NT2/D1 (cell line): ENCODE results near the gene SKIC2.
"Not testable (repeated sequence)": the region's sequence is repeated elsewhere in the genome, so short reads cannot be mapped to it uniquely, and the experiment has no call there.

Experiments
- DNase-seq: peaks from one replicate; pipeline ENCODE4 v3.0.0-alpha.2; 2011; ENCODE audit warnings: low read depth, low spot score
- H3K27me3 ChIP-seq: 2 replicates; pipeline ENCODE4 v1.6.0; 2011; ENCODE audit warnings: mild to moderate bottlenecking; ENCODE audit not compliant: insufficient read length, insufficient read depth
- H3K36me3 ChIP-seq: 2 replicates; pipeline ENCODE4 v1.6.1; 2011; ENCODE audit warnings: mild to moderate bottlenecking, low read length, mixed read lengths; ENCODE audit not compliant: insufficient read depth, insufficient read length
- H3K4me1 ChIP-seq: 2 replicates; pipeline ENCODE4 v1.5.1; 2011; ENCODE audit not compliant: insufficient read depth, insufficient read length
- H3K4me3 ChIP-seq: 2 replicates; pipeline ENCODE4 v1.5.1; 2011; ENCODE audit warnings: low read depth; ENCODE audit not compliant: insufficient read length
- H3K9ac ChIP-seq: 2 replicates; pipeline ENCODE4 v1.6.0; 2011; ENCODE audit warnings: low read depth; ENCODE audit not compliant: insufficient read length
- H3K9me3 ChIP-seq: 2 replicates; pipeline ENCODE4 v1.5.1; 2011; ENCODE audit warnings: mild to moderate bottlenecking, low read length; ENCODE audit not compliant: insufficient read depth
- SUZ12 ChIP-seq: IDR thresholded peaks from 2 replicates; pipeline ENCODE4 v1.6.1; 2011; ENCODE audit not compliant: insufficient read length, insufficient read depth; ENCODE audit errors: extremely low read depth
- YY1 ChIP-seq: IDR thresholded peaks from 2 replicates; pipeline ENCODE4 v1.6.1; 2011; ENCODE audit not compliant: insufficient read length, insufficient read depth
- ZNF274 ChIP-seq: IDR thresholded peaks from 2 replicates; pipeline ENCODE4 v1.6.1; 2011; ENCODE audit warnings: mild to moderate bottlenecking, low read depth, low read length

Gene SKIC2

DNA sequence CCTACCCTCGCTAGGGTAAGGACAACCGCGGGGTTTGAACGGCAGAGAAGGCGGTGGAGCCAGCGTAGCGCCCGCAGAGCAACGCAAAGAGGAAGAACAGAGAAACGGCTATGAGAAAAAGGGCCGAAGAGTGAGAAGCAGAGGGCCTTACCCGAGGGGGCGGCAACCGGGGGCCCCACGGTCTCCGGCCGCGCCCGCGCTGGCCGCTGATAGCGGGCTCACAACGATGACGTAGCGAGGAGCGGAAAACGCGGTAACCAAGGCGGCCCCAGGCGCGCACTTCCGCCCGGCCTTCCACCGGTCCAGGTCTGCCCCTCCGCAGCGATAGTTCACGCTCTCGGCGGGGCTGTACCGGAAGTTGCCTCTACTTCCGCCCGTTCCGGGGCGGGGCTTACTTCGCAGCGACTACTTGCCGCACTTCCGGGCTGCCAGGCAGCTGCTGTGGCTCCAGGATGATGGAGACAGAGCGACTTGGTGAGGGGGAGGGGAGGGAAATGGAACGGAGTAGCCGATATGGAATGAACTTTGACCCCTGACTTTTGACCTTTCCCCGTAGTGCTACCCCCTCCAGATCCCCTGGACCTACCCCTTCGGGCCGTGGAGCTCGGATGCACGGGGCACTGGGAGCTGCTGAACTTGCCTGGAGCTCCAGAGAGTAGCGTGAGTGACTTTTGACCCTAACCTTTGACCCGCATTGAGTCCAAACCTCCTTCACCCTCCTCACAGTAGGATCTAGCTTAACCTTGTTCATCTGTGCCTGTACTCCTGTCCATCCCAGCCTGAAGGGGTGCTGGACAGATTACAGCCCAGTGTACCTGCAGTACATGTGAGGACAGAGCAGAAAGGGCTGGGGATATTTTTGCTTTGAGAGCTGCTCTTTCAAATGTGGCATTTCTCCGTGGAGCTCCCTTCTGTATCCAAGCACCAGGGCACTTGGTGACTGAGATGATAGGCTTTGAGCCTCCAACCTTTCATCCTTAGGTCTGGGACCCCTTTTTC lies at the start of gene SKIC2, which contains the start of gene NELFE:
SKIC2 (plus strand) TSS at position 435 of the 999 bp plus-strand sequence; CDS start at position 453, 18 bp downstream.
NELFE (minus strand) TSS at position 231 of the 999 bp plus-strand sequence. CDS start 525 bp downstream, outside the sequence.
- H3K36me3 ChIP-seq = peaks cover 79% of the 10 kb centered on the region
- H3K4me1 ChIP-seq = no peaks in the 10 kb centered on the region
- TF ChIP-seq ZNF274 (no peak), YY1 (no peak), SUZ12 (no peak)
- H3K27me3 ChIP-seq = no peaks in the 10 kb centered on the region
- DNase-seq = peak; percentile 88
- no peaks in the 10 kb centered on the region for H3K9me3 ChIP-seq
- peak within 1 kb of the TSS; percentile 97 for H3K9ac ChIP-seq
- H3K4me3 ChIP-seq = peak within 1 kb of the TSS; percentile 96

DNA sequence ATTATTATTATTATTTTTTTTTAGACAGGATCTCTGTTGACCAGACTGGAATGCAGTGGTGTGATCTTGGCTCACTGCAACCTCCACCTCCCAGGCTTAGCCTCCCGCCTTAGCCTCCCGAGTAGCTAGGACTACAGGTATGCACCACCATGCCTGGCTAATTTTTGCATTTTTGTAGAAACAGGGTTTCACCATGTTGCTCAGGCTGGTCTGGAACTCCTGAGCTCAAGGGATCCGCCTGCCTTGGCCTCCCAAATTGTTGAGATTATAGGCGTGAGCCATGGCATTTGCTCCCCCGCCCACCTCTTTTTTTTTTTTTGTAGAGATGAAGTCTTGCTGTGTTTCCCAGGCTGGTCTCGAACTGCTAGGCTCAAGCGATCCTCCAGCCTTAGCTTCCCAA lies 49.7 kb upstream of the SKIC2 start:
- not testable (repeated sequence) for H3K4me1 ChIP-seq, DNase-seq, H3K27me3 ChIP-seq, H3K9me3 ChIP-seq, H3K9ac ChIP-seq, H3K36me3 ChIP-seq, H3K4me3 ChIP-seq

GRCh38 chr6:31911826-31912585 lies 47.0 kb upstream of the SKIC2 start:
- Histone ChIP-seq H3K36me3 (no peaks in the 10 kb centered on the region), H3K27me3 (no peaks in the 10 kb centered on the region), H3K9me3 (no peaks in the 10 kb centered on the region), H3K9ac (no peak overlapping the region), H3K4me3 (no peak overlapping the region), H3K4me1 (no peaks in the 10 kb centered on the region)
- TF ChIP-seq ZNF274 (no peak), YY1 (no peak), SUZ12 (no peak)
- no peak for DNase-seq

GRCh38 chr6:31915351-31915750 lies 43.6 kb upstream of the SKIC2 start:
- H3K9ac ChIP-seq = no peak overlapping the region
- H3K27me3 ChIP-seq = no peaks in the 10 kb centered on the region
- no peaks in the 10 kb centered on the region for H3K36me3 ChIP-seq
- H3K9me3 ChIP-seq = no peaks in the 10 kb centered on the region
- H3K4me1 ChIP-seq = no peaks in the 10 kb centered on the region
- H3K4me3 ChIP-seq = no peak overlapping the region
- no peak for DNase-seq
- TF ChIP-seq SUZ12 (no peak), ZNF274 (no peak), YY1 (no peak)

GRCh38 chr6:31915756-31916155 lies 43.2 kb upstream of the SKIC2 start:
- Histone ChIP-seq H3K9me3 (no peaks in the 10 kb centered on the region), H3K9ac (no peak overlapping the region), H3K4me1 (no peaks in the 10 kb centered on the region), H3K27me3 (no peaks in the 10 kb centered on the region), H3K4me3 (no peak overlapping the region), H3K36me3 (no peaks in the 10 kb centered on the region)
- no peak for DNase-seq
- TF ChIP-seq ZNF274 = no peak
- no peak for TF ChIP-seq YY1
- no peak for TF ChIP-seq SUZ12

- Histone ChIP-seq H3K27me3 (no peaks in the 10 kb centered on the region), H3K36me3 (no peaks in the 10 kb centered on the region), H3K9me3 (no peaks in the 10 kb centered on the region), H3K4me1 (no peaks in the 10 kb centered on the region), H3K9ac (no peak overlapping the region), H3K4me3 (no peak overlapping the region)
- TF ChIP-seq ZNF274 = no peak
- no peak for TF ChIP-seq YY1
- TF ChIP-seq SUZ12 = no peak
- no peak for DNase-seq
Measured at GRCh38 chr6:31918069-31918720, 40.8 kb upstream of the SKIC2 start.
